HCT116 (cell line): Measurements from ENCODE around the gene KRT39.

Source experiments
- POLR2A ChIP-seq: IDR thresholded peaks from 2 replicates; pipeline ENCODE4 v1.7.0; 2011; ENCODE audit warnings: borderline replicate concordance; ENCODE audit not compliant: insufficient read depth, insufficient read length; ENCODE audit errors: extremely low read depth
- TF ChIP-seq, protein P1 (sequence below), 3 experiments: fragments of 200-600 bp in 1 of 3; sonication (generic) in 1 of 3; IDR thresholded peaks in 2 of 3; conservative IDR thresholded peaks in 1 of 3; 2 replicates each; pipeline ENCODE4 v1.5.1; 2012 to 2017; ENCODE audit warnings: low read depth in 2 of 3, low read length in 2 of 3, antibody characterized with exemption in 1 of 3, borderline replicate concordance in 1 of 3, control low read depth in 1 of 3, mild to moderate bottlenecking in 1 of 3, mixed read lengths in 1 of 3, mixed run types in 1 of 3, moderate library complexity in 1 of 3; ENCODE audit not compliant: insufficient read depth in 1 of 3

DNA sequence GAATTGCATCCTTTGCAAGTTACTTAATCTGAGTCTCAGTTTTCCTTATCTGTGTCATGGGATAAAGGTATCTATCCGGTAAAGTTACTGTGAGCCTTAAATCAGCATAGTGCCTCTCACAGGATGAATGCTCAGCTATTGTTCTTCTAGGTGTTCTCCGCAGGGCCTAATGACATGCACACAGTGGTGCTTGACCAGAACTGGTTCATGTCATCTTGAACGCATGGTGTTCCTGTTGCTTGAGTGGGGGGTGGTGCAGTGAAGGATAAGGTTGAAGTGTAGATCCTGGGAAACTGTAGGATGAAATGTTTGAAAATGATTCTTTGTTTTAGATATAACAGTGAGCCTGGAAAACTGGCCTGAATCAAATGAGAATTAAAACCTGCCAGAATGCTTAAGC is 13.4 kb upstream of the KRT39 start:
- TF ChIP-seq POLR2A, result no peak
- TF ChIP-seq, protein P1, sequence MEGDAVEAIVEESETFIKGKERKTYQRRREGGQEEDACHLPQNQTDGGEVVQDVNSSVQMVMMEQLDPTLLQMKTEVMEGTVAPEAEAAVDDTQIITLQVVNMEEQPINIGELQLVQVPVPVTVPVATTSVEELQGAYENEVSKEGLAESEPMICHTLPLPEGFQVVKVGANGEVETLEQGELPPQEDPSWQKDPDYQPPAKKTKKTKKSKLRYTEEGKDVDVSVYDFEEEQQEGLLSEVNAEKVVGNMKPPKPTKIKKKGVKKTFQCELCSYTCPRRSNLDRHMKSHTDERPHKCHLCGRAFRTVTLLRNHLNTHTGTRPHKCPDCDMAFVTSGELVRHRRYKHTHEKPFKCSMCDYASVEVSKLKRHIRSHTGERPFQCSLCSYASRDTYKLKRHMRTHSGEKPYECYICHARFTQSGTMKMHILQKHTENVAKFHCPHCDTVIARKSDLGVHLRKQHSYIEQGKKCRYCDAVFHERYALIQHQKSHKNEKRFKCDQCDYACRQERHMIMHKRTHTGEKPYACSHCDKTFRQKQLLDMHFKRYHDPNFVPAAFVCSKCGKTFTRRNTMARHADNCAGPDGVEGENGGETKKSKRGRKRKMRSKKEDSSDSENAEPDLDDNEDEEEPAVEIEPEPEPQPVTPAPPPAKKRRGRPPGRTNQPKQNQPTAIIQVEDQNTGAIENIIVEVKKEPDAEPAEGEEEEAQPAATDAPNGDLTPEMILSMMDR (IDR thresholded peaks at IDR 0.05 in 2 of 3, conservative IDR thresholded peaks at IDR 0.05 in 1 of 3; ENCODE audit: borderline replicate concordance in 1 of 3, insufficient read depth in 1 of 3, low read depth in 2 of 3, low read length in 2 of 3), result no peak
